SW 1271 (cell line): ENCODE measurements around the gene CYTL1.
"Not testable (repeated sequence)": the region's sequence is repeated elsewhere in the genome, so short reads cannot be mapped to it uniquely, and the experiment has no call there.

Experiments used
- DNase-seq, 2 experiments: peaks; one replicate each; lab custom pipeline; 2025; lab: John Stamatoyannopoulos, UW

Gene CYTL1

GRCh38 chr4:5019274-5019673 lies at the start of gene CYTL1:
Gene CYTL1, minus strand, starts transcription at chr4:5019458. Its CDS starts 13 bp downstream, at chr4:5019445.
- DNase-seq = no peak

DNA sequence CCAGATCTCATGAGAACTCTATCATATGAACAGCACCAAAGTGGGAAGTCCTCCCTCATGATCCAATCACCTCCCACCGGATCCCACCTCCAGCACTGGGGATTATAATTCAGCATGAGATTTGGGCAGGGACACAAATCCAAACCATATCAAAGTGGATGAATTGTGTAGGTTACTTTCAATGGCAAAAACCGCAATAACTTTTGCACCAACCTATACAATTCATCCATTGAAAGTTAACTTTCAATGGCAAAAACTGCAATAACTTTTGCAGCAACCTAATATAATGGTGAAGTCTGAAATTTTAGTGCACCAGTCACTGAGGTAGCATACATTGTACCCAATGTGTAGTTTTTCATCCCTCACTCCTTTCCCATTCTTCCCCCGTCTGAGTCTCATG lies 48.6 kb upstream of the CYTL1 start:
- DNase-seq = no peak

DNA sequence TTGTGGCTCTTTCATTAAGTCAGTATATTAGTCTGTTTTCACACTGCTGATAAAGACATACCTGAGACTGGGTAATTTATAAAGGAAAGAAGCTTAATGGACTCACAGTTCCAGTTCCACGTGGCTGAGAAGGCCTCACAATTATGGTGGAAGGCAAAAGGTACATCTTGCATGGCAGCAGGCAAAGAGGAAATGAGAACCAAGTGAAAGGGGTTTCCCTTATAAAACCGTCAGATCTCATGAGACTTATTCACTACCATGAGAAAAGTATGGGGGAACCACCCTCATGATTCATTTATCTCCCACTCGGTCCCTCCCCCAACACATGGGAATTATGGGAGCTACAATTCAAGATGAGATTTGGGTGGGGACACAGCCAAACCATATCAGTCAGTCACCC lies 47.7 kb upstream of the CYTL1 start:
- not testable (repeated sequence) for DNase-seq

DNA sequence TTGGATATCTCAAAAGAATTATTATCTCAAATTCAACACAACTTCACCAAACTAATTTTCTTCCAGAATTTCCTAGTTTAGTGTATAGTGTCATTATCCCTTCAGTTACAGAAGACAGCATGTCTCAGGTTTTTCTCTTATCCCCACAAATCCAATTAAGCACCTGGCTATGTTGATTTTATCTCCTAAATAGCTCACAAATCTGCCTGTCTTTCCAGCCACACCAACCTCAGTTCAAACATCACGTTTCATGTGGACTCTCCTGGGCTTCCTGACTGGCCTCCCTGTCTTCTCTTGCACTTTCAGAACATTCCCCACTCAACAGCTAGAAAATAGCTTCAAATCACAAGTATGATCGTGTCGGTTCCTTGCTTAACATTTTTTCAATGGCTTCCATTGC lies 46.8 kb upstream of the CYTL1 start:
- DNase-seq = no peak

- DNase-seq = no peak
Observed at GRCh38 chr4:5055411-5055810, 36.2 kb upstream of the CYTL1 start.

- DNase-seq = no peak
Observed at GRCh38 chr4:5054532-5054931, 35.3 kb upstream of the CYTL1 start.

- DNase-seq = no peak
Observed at GRCh38 chr4:5052726-5053425, 33.6 kb upstream of the CYTL1 start.

- DNase-seq = no peak
Observed at GRCh38 chr4:5052204-5052702, 33.0 kb upstream of the CYTL1 start.

DNA sequence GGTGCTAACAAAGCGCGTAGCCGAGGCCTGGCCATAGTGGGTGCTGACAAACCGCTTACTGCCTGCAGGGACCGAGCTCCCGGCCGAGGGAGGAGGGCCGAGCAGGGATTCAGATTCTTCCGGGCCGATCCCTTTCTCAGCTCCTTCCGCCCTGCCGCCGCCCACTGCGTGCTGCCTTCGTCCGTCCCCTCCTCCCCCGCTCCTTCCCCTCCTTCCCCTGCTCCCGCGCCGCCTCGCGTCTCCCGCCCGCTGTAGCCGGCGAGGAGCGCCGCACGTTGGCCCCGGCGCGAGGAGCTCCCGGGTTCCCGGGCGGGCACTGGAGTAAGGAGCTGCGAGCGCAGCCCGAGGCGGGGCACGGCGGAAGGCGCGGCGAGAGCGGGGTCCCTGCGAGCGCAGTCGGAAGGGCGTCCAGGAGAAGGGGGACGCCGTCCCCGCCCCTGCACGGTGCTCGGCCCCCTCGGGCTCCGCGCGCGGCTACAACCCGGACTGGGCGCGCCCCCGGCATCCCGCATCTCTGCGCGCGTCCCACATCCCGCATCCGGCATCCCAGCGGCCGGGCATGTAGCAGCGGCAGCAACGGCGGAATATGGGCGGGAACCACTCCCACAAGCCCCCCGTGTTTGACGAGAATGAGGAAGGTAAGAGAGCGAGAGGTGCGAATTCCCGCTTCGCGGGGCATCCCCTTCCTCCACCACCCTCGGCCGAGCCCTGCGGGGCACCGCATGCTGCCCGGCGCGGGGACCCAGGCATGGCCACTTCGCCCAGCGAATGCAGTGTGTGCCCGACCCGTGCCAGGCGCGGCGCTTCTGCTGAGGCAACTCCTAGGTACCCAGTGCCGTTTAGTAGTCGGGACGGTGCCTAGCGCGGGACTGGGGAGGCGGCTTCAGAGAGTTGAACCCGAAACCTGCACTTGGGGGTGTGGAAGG lies 32.3 kb upstream of the CYTL1 start, which contains the start of gene STK32B:
Gene STK32B (plus strand): TSS at position 203 of the 926 bp plus-strand sequence.
- peak in 1 of 2 experiments; percentile 31 for DNase-seq

GRCh38 chr4:5050520-5051277 lies 31.4 kb upstream of the CYTL1 start:
- DNase-seq = peak; percentile 50 to 51

DNA sequence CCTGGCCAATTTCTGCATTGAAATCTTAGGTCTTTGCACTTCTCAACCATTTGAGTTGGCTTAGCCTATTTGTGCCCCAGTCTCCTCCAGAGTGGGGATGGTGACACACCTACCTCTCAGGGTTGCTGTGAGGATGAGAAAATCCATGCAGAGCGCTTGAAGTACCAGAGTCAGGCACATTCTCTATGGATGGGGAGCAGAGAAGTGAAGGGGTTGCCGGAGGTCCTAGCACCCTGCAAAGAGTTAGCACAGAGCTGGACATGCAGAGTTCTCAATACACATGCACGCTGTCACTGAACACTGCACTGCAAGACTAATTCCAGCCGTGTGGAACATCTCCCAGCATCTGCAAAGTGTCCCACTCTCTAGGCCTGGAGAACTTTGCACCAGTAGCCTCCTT lies 29.5 kb upstream of the CYTL1 start:
- no peak for DNase-seq

DNA sequence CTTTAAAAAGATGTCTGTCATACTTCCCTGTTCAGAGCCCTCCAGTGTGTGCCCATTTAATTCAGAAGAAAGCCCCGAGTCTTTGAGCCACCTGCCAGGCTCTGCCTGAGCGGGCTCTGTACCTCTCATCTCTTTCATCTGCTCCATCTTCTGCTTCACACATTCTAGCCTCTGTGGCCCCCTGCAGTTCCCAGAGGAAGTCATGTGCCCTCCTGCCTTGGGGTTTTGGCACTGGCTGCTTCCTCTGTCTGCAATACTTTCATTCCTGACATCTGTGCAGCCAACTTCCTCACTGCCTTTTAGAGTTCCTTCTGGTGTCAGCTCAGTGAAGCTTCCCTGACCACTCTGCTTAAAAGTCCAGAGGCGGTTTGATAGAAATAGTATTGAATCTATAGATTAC lies 25.8 kb upstream of the CYTL1 start:
- no peak for DNase-seq

DNA sequence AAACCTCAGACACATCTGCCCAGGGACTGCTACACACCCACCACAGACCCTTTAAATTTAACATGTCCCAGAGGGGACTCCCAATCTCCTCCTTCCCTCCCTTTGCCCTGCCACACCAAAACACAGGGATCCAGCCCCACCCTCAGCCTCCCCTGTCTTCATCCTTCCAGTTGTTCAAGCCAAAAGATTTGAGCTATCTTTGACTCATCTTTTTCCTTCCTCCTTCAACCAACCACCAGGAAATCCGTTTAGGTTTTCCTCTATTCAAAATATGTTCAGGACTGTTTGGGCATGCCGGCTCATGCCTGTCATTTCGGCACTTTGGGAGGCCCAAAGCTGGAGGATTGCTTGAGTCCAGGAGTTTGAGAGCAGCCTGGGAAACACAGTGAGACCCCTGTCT lies 25.1 kb upstream of the CYTL1 start:
- DNase-seq = no peak

DNA sequence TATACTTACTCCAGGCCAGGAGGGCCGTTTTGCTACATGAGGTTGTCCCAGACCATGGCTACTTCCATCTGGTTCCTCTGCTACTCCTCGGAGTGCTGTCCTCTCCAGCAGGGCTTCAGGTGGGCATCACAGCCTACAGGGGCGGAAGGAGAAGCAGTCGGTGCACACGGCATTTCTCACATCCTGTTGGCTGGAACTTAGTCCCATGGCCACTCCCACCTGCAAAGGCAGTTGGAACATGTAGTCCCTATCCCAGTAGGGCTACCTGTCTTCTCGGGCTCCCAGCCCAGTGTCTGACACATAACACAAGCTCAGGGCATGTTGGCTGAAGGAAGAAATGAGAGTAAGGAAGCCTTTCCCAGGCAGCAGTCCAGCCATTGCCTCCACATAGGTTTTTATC lies 24.3 kb upstream of the CYTL1 start:
- DNase-seq = no peak

DNA sequence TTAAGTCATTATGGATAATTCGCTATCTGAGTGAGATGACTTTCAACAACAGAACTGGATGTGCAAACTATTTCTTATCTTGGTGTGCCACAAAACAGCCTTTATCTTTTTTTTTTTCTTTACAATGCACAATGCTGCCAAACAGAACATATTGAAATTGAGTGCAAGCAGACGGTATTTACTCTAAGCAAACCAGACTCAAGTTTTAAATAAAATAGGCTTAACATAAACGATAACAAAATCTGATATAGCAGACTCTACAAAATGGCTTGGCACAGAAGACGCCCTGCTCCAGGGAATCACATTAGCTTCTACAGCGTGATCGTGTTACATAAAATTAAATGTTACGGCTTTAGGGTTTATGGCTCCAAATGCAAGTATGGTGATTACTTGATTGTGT lies 22.4 kb upstream of the CYTL1 start:
- DNase-seq = no peak

DNA sequence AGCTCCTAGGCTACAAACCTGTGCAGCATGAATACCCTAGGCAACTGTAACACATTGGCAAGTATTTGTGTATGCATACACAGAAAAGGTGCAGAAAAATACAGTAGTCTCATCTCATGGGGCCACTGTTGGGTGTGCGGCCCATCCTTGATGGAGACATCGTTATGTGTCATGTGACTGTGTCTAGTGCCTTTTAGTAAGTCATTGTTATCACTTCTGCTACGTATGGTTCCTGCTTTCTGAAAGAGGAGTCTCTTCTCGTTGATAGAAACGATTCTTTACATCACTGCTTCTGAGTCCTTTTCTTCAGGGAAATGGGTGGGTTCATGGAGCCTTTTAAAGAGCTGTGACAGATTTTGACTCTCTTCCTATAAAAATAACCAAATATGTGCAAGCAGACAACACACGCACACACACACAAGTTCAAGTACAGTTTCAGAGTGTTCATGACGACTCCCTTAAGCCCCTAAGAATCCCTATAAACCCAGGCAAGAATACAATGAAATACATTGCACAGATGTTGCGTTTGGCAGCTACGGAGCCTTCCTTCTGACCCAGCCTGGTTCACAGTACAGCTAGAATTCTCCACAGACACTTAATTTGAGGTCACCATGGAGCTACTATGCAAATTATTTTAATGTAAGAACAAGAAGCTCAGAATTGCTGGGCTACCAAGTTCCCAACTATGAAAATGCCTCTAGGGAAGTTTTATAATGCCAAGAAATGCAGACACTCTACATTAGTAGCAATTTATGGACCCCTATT lies 21.8 kb upstream of the CYTL1 start:
- no peak for DNase-seq

DNA sequence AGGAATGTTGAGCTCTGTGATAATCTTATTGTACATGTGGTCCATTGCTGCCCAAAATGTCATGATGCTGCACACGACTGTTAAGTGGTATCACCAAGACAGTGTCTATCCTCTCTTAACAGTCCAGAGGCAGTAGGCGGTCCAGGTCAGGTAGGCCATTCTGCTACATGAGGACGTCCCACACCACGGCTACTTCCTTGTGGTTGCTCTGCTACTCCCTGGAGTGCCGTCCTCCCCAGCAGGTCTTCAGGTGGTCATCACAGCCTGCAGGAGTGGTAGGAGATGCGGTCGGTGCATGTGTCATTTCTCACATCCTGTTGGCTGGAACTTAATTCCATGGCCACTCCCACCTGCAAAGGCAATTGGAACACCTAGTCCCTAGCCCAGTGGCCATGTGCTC lies 20.5 kb upstream of the CYTL1 start:
- DNase-seq = no peak

- peak; percentile 6 to 69 for DNase-seq
Observed at GRCh38 chr4:5037553-5038551, 18.6 kb upstream of the CYTL1 start.

- no peak for DNase-seq
Observed at GRCh38 chr4:5036239-5036638, 17.0 kb upstream of the CYTL1 start.

GRCh38 chr4:5034206-5034605 lies 14.9 kb upstream of the CYTL1 start:
- DNase-seq = no peak
